Mesenchymal stem cell (in vitro differentiated cells and primary cell): ENCODE data around the gene PTPRR.

ENCODE experiments used
- DNase-seq: peaks from one replicate; pipeline ENCODE4 v3.0.0-alpha.2; 2013
- H2AFZ ChIP-seq: one replicate; pipeline ENCODE4 v1.6.1; 2013; ENCODE audit warnings: low read depth, mild to moderate bottlenecking, control low read depth, inconsistent platforms, low read length, moderate library complexity
- H2AK5ac ChIP-seq: 2 replicates; pipeline ENCODE4 v1.6.1; 2013; ENCODE audit warnings: low read length, moderate library complexity, mild to moderate bottlenecking, inconsistent platforms; ENCODE audit not compliant: severe bottlenecking
- H2BK120ac ChIP-seq: one replicate; pipeline ENCODE4 v1.6.1; 2013; ENCODE audit warnings: low read depth, mild to moderate bottlenecking, inconsistent platforms, low read length, moderate library complexity
- H2BK12ac ChIP-seq, 2 experiments: one replicate each; pipeline ENCODE4 v1.6.1; 2013; ENCODE audit warnings: inconsistent platforms in 2 of 2, low read length in 2 of 2, mild to moderate bottlenecking in 2 of 2, moderate library complexity in 2 of 2, control low read depth in 1 of 2
- H2BK15ac ChIP-seq: one replicate; pipeline ENCODE4 v1.6.1; 2013; ENCODE audit warnings: mild to moderate bottlenecking, low read depth, inconsistent platforms; ENCODE audit not compliant: poor library complexity, severe bottlenecking
- H2BK5ac ChIP-seq: 2 replicates; pipeline ENCODE4 v1.6.1; 2013; ENCODE audit warnings: low read depth, mild to moderate bottlenecking, low read length, control low read depth, inconsistent platforms; ENCODE audit not compliant: poor library complexity, severe bottlenecking
- H3K14ac ChIP-seq, 2 experiments: one replicate each; pipeline ENCODE4 v1.6.1; 2013; ENCODE audit warnings: inconsistent platforms in 2 of 2, low read length in 2 of 2, control low read depth in 1 of 2, mild to moderate bottlenecking in 1 of 2, moderate library complexity in 1 of 2
- H3K18ac ChIP-seq, 2 experiments: one replicate each; pipeline ENCODE4 v1.6.1; 2013; ENCODE audit warnings: inconsistent platforms in 2 of 2, low read length in 2 of 2, control low read depth in 1 of 2, low read depth in 1 of 2, mild to moderate bottlenecking in 1 of 2
- H3K23ac ChIP-seq, 2 experiments: one replicate each; pipeline ENCODE4 v1.6.1; 2013; ENCODE audit warnings: inconsistent platforms in 2 of 2, low read length in 2 of 2, mild to moderate bottlenecking in 2 of 2, moderate library complexity in 2 of 2, control low read depth in 1 of 2
- H3K27ac ChIP-seq: 2 replicates; pipeline ENCODE4 v1.5.1; 2013; ENCODE audit warnings: mild to moderate bottlenecking, moderate library complexity, low read length, control low read depth, inconsistent platforms; ENCODE audit not compliant: poor library complexity, severe bottlenecking
- H3K27me3 ChIP-seq, 2 experiments: 2 replicates each; pipeline versions ENCODE4 v1.6.1 to v1.7.0; 2013; ENCODE audit warnings: low read length in 2 of 2, mild to moderate bottlenecking in 2 of 2, moderate library complexity in 2 of 2, control low read depth in 1 of 2, inconsistent platforms in 1 of 2; ENCODE audit not compliant: control insufficient read depth in 1 of 2, insufficient read depth in 1 of 2
- H3K36me3 ChIP-seq, 2 experiments: 2 replicates each; pipeline versions ENCODE4 v1.6.1 to v1.7.0; 2013; ENCODE audit warnings: low read length in 2 of 2, control low read depth in 1 of 2, inconsistent platforms in 1 of 2, low read depth in 1 of 2, mild to moderate bottlenecking in 1 of 2; ENCODE audit not compliant: insufficient read depth in 2 of 2, control insufficient read depth in 1 of 2
- H3K4ac ChIP-seq, 2 experiments: one replicate each; pipeline ENCODE4 v1.6.1; 2013; ENCODE audit warnings: inconsistent platforms in 2 of 2, low read length in 2 of 2, mild to moderate bottlenecking in 2 of 2, moderate library complexity in 2 of 2, control low read depth in 1 of 2, low read depth in 1 of 2
- H3K4me1 ChIP-seq: 2 replicates; pipeline ENCODE4 v1.6.1; 2013; ENCODE audit warnings: low read depth, low read length, control low read depth; ENCODE audit not compliant: control insufficient read depth, insufficient read depth
- H3K4me2 ChIP-seq: 2 replicates; pipeline ENCODE4 v1.6.1; 2013; ENCODE audit warnings: low read length, mild to moderate bottlenecking, inconsistent platforms; ENCODE audit not compliant: poor library complexity, severe bottlenecking
- H3K4me3 ChIP-seq, 2 experiments: 2 replicates each; pipeline versions ENCODE4 v1.5.1 to v1.7.0; 2013; ENCODE audit warnings: low read length in 2 of 2, mild to moderate bottlenecking in 2 of 2, control low read depth in 1 of 2, low read depth in 1 of 2; ENCODE audit not compliant: insufficient read depth in 1 of 2
- H3K79me1 ChIP-seq: replicated peaks from 2 replicates; pipeline ENCODE4 v1.6.1; 2013; ENCODE audit warnings: mild to moderate bottlenecking, control low read depth, low read length, inconsistent platforms; ENCODE audit not compliant: poor library complexity, severe bottlenecking
- H3K9ac ChIP-seq: 2 replicates; pipeline ENCODE4 v1.7.0; 2013; ENCODE audit warnings: mild to moderate bottlenecking, low read length, moderate library complexity
- H3K9me3 ChIP-seq: 2 replicates; pipeline ENCODE4 v1.7.0; 2013; ENCODE audit warnings: mild to moderate bottlenecking, low read length; ENCODE audit not compliant: control insufficient read depth
- H4K8ac ChIP-seq: one replicate; pipeline ENCODE4 v1.6.1; 2013; ENCODE audit warnings: inconsistent platforms, mild to moderate bottlenecking, low read length, moderate library complexity
- H4K91ac ChIP-seq: one replicate; pipeline ENCODE4 v1.6.1; 2013; ENCODE audit warnings: mild to moderate bottlenecking, low read length, inconsistent platforms
- WGBS: methylation state at CpG from one replicate; pipeline ENCODE4 v1.1.7; 2013; ENCODE audit warnings: mixed read lengths; 5-methylcytosine and 5-hydroxymethylcytosine counted together

PTPRR gene

GRCh38 chr12:70798016-70798783 lies 122.3 kb downstream of the PTPRR start:
- Histone ChIP-seq H3K4me1 (no peaks in the 10 kb centered on the region), H3K36me3 (no peaks in the 10 kb centered on the region), H4K91ac (no peak overlapping the region), H3K14ac (no peak overlapping the region), H2AK5ac (no peak overlapping the region), H3K23ac (no peak overlapping the region), H3K4ac (no peak overlapping the region), H3K4me3 (no peak overlapping the region), H2BK15ac (no peak overlapping the region), H3K27ac (no peak overlapping the region), H2BK120ac (no peak overlapping the region), H3K27me3 (no peaks in the 10 kb centered on the region), H3K79me1 (no peaks in the 10 kb centered on the region), H2BK5ac (no peak overlapping the region), H2AFZ (no peak overlapping the region), H3K4me2 (no peak overlapping the region), H3K9me3 (no peaks in the 10 kb centered on the region), H2BK12ac (no peak overlapping the region), H3K9ac (no peak overlapping the region), H3K18ac (no peak overlapping the region), H4K8ac (no peak overlapping the region)
- no peak for DNase-seq
- WGBS, result 83% methylated on average over 1 of the region's 2 CpGs

GRCh38 chr12:70796989-70797388 lies 123.5 kb downstream of the PTPRR start:
- no CpG with 5 or more reads among the region's 2 CpGs for WGBS
- Histone ChIP-seq H2BK15ac (no peak overlapping the region), H3K18ac (no peak overlapping the region), H3K79me1 (no peaks in the 10 kb centered on the region), H2BK12ac (no peak overlapping the region), H3K27ac (no peak overlapping the region), H2AFZ (no peak overlapping the region), H3K4me2 (no peak overlapping the region), H3K36me3 (no peaks in the 10 kb centered on the region), H3K9me3 (no peaks in the 10 kb centered on the region), H3K23ac (no peak overlapping the region), H3K14ac (no peak overlapping the region), H2BK120ac (no peak overlapping the region), H2BK5ac (no peak overlapping the region), H3K9ac (no peak overlapping the region), H4K8ac (no peak overlapping the region), H4K91ac (no peak overlapping the region), H3K4ac (no peak overlapping the region), H3K4me3 (no peak overlapping the region), H2AK5ac (no peak overlapping the region), H3K4me1 (no peaks in the 10 kb centered on the region), H3K27me3 (no peaks in the 10 kb centered on the region)
- DNase-seq, result no peak

GRCh38 chr12:70795608-70796007 lies 124.9 kb downstream of the PTPRR start:
- WGBS, result 79% methylated on average over 3 of the region's 4 CpGs
- no peak overlapping the region for H2BK5ac ChIP-seq
- H4K8ac ChIP-seq, result no peak overlapping the region
- no peak overlapping the region for H2BK15ac ChIP-seq
- H3K27me3 ChIP-seq, result peaks cover 0 to 1% of the 10 kb centered on the region in 2 experiments
- no peaks in the 10 kb centered on the region for H3K4me1 ChIP-seq
- no peak overlapping the region for H3K4me2 ChIP-seq
- no peak for DNase-seq
- no peak overlapping the region for H3K23ac ChIP-seq
- no peak overlapping the region for H2AFZ ChIP-seq
- H4K91ac ChIP-seq, result no peak overlapping the region
- H2BK120ac ChIP-seq, result no peak overlapping the region
- no peak overlapping the region for H3K14ac ChIP-seq
- no peaks in the 10 kb centered on the region for H3K9me3 ChIP-seq
- H2AK5ac ChIP-seq, result no peak overlapping the region
- H3K79me1 ChIP-seq, result no peaks in the 10 kb centered on the region
- no peak overlapping the region for H3K4ac ChIP-seq
- no peak overlapping the region for H3K4me3 ChIP-seq
- H3K27ac ChIP-seq, result no peak overlapping the region
- no peaks in the 10 kb centered on the region for H3K36me3 ChIP-seq
- no peak overlapping the region for H2BK12ac ChIP-seq
- no peak overlapping the region for H3K9ac ChIP-seq
- no peak overlapping the region for H3K18ac ChIP-seq

- no peak overlapping the region for H2BK15ac ChIP-seq
- no peaks in the 10 kb centered on the region for H3K9me3 ChIP-seq
- no peak overlapping the region for H3K27ac ChIP-seq
- no peaks in the 10 kb centered on the region for H3K4me1 ChIP-seq
- no peak overlapping the region for H2AK5ac ChIP-seq
- H4K91ac ChIP-seq, result no peak overlapping the region
- peaks cover 0 to 3% of the 10 kb centered on the region in 2 experiments for H3K27me3 ChIP-seq
- no peak overlapping the region for H2BK5ac ChIP-seq
- no peaks in the 10 kb centered on the region for H3K79me1 ChIP-seq
- H3K4ac ChIP-seq, result no peak overlapping the region
- H3K23ac ChIP-seq, result no peak overlapping the region
- no peak overlapping the region for H2AFZ ChIP-seq
- no peaks in the 10 kb centered on the region for H3K36me3 ChIP-seq
- no peak overlapping the region for H3K14ac ChIP-seq
- no peak overlapping the region for H3K18ac ChIP-seq
- H3K4me2 ChIP-seq, result no peak overlapping the region
- DNase-seq, result no peak
- H4K8ac ChIP-seq, result no peak overlapping the region
- no peak overlapping the region for H2BK12ac ChIP-seq
- no peak overlapping the region for H3K4me3 ChIP-seq
- no peak overlapping the region for H3K9ac ChIP-seq
- H2BK120ac ChIP-seq, result no peak overlapping the region
These were observed 126.4 kb downstream of the PTPRR start for GRCh38 chr12:70794131-70794530.
